Stimulated activated CD4-positive, alpha-beta T cell treated with anti-CD3 and anti-CD28 coated beads, Interleukin-4, amount 100 ng/mL, for 48 hours (primary cell): ENCODE results near the gene FSTL4.

Source experiments
- DNase-seq, 2 donors: peaks; one replicate each; pipeline ENCODE4 v3.0.0-alpha.2; 2020; ENCODE audit warnings: low read depth in 2 of 2

The FSTL4 gene

GRCh38 chr5:133478199-133478985, 133.9 kb downstream of the FSTL4 start:
- no peak for DNase-seq

- no peak for DNase-seq
Measured at GRCh38 chr5:133475986-133476385, 136.4 kb downstream of the FSTL4 start.

GRCh38 chr5:133474851-133475590, 137.3 kb downstream of the FSTL4 start:
- DNase-seq = no peak

GRCh38 chr5:133473291-133473690, 139.1 kb downstream of the FSTL4 start:
- no peak for DNase-seq

- DNase-seq = no peak
Measured at GRCh38 chr5:133472829-133473228, 139.5 kb downstream of the FSTL4 start.

- no peak for DNase-seq
Measured at GRCh38 chr5:133471699-133472098, 140.6 kb downstream of the FSTL4 start.

- DNase-seq = no peak
Measured at GRCh38 chr5:133470841-133471240, 141.5 kb downstream of the FSTL4 start.

GRCh38 chr5:133469846-133470245, 142.5 kb downstream of the FSTL4 start:
- DNase-seq = no peak

- no peak for DNase-seq
Measured at GRCh38 chr5:133469252-133469651, 143.1 kb downstream of the FSTL4 start.

- no peak for DNase-seq
Measured at GRCh38 chr5:133468596-133468995, 143.7 kb downstream of the FSTL4 start.

GRCh38 chr5:133467826-133468463, 144.4 kb downstream of the FSTL4 start:
- DNase-seq = no peak

GRCh38 chr5:133467335-133467779, 145.0 kb downstream of the FSTL4 start:
- DNase-seq = no peak

GRCh38 chr5:133466556-133467334, 145.6 kb downstream of the FSTL4 start:
- DNase-seq = no peak

GRCh38 chr5:133464013-133464412, 148.3 kb downstream of the FSTL4 start:
- no peak for DNase-seq

GRCh38 chr5:133461796-133462516, 150.4 kb downstream of the FSTL4 start:
- no peak for DNase-seq

- peak; percentile 29 to 42 for DNase-seq
Measured at GRCh38 chr5:133460172-133460758, 152.1 kb downstream of the FSTL4 start.

GRCh38 chr5:133459474-133460160, 152.7 kb downstream of the FSTL4 start:
- no peak for DNase-seq

- no peak for DNase-seq
Measured at GRCh38 chr5:133458435-133458834, 153.9 kb downstream of the FSTL4 start.

GRCh38 chr5:133457439-133458355, 154.6 kb downstream of the FSTL4 start:
- no peak for DNase-seq
